HG03280 (cell line): ENCODE data around the gene ELP5.

ENCODE experiments used
- ATAC-seq: cut with Tn5 transposase; IDR thresholded peaks from one replicate; pipeline ENCODE4 v1.9.1; 2021; ENCODE audit warnings: mild to moderate bottlenecking, moderate library complexity; ENCODE audit not compliant: unreplicated experiment

Gene ELP5

GRCh38 chr17:7218758-7219157 is 33.3 kb upstream of the ELP5 start:
- no peak for ATAC-seq

DNA sequence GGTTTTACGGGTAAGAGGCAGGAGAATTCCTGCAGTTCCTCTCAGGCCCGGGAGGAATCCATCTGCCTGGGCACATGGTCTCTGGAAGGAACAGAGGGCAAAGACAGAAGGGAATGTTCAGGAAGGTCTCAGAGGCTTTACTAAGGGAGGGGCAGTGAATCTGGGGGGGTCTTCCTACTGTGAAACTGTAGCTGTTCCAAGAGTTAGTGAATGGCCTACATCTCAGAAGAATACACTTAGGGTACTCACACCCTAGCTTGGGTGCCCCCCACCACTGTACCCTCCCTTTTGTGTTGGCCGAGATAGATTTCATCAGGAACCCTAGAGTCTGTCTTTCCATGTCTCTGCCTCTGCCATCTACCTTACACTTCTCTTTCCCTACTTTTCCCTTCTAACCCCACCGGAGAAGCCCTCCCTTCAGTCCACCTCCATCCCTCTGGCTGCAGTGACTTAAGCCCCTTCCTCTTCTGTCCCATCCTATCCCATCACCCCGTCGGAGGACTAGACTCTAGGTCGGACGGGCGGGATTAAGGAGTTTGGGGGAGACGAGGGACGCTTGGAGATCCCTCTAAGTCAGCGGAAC is 32.7 kb upstream of the ELP5 start:
- ATAC-seq = no peak

DNA sequence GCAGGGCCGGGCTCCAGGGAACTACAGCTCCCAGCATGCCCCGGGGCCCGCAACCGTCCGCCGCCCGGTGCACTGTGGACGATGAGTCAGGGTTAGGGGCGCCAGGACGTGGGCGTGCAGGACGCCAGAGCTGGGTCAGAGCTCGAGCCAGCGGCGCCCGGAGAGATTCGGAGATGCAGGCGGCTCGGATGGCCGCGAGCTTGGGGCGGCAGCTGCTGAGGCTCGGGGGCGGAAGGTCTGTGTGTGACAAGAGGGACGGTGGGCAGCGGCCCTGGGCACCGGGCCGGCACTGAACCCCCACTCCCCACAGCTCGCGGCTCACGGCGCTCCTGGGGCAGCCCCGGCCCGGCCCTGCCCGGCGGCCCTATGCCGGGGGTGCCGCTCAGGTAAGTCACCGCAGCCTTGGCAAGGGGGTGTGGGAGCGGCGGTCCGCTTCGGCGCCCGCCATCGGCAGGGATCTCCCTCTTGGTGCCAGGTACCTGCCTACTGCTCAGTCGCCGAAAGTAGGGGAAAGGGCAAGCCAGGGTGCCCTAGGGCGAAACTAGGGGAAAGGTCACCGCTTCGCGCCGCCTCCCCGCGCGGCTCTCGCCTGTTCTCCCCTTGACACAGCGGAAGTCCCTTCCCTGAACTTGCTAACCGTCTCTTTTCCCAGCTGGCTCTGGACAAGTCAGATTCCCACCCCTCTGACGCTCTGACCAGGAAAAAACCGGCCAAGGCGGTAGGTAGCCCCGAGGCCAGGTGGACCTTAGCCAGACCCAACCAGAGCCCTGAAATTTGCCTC is 32.0 kb upstream of the ELP5 start, which contains the start of the genes ACADVL and DLG4:
Gene ACADVL (plus strand): TSS at position 127 of the 781 bp plus-strand sequence. CDS start 47 bp downstream, at position 174.
Gene DLG4 (minus strand): TSS at position 25 of the 781 bp plus-strand sequence.
- ATAC-seq = peak; percentile 72

GRCh38 chr17:7220593-7221277 is 31.3 kb upstream of the ELP5 start:
- ATAC-seq = no peak

DNA sequence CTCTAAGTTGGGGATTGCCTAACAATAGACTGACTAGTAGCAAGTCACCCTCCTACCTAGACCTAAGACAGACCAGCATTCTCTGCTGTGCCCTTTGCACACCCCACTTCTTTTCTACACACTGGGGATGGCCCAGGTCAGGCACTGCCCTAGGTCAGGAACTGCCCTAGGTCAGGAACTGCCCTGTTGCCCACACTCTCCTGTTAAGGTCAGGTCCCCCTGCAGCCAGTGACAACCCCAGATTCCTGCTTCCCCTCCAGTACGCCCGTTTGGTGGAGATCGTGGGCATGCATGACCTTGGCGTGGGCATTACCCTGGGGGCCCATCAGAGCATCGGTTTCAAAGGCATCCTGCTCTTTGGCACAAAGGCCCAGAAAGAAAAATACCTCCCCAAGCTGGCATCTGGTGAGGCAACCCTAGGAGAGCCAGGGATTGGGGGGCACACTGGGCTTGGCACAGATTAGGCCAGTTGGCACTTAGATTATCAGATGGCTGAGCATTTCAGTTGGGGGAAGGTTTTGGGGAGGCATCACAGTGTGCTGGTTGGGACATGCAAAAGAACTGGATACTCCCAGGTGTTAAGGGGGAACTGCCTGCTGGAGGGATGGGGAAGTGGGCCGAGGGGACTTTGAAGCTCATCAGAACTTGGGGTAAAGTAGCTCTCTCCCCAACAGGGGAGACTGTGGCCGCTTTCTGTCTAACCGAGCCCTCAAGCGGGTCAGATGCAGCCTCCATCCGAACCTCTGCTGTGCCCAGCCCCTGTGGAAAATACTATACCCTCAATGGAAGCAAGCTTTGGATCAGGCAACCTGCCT is 30.5 kb upstream of the ELP5 start:
- ATAC-seq = no peak

- ATAC-seq = no peak
Observed at GRCh38 chr17:7222093-7222971, 29.7 kb upstream of the ELP5 start.

GRCh38 chr17:7222972-7223292 is 29.1 kb upstream of the ELP5 start:
- no peak for ATAC-seq

- no peak for ATAC-seq
Observed at GRCh38 chr17:7223375-7223774, 28.6 kb upstream of the ELP5 start.

DNA sequence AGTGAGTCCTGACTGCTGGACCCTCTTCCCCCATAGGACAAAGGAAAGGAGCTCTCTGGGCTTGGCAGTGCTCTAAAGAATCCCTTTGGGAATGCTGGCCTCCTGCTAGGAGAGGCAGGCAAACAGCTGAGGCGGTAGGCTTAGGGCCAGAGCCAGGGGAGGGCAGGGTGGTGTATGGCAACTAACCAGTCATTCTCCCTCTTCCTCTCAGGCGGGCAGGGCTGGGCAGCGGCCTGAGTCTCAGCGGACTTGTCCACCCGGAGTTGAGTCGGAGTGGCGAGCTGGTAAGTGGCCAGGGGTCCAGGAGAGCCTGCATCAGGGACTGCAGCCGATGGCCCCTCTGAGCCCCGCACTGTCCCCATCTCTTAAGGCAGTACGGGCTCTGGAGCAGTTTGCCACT is 27.9 kb upstream of the ELP5 start:
- no peak for ATAC-seq

DNA sequence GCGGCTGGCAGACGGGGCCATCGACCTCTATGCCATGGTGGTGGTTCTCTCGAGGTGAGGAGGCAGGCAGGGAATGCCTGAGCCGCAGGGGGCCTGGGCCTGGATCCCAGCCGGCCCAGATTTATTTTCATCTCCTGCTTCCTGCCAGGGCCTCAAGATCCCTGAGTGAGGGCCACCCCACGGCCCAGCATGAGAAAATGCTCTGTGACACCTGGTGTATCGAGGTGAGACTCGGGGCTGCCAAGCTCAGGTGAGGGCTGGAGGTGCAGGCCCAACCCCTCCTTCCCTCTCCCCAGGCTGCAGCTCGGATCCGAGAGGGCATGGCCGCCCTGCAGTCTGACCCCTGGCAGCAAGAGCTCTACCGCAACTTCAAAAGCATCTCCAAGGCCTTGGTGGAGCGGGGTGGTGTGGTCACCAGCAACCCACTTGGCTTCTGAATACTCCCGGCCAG is 27.3 kb upstream of the ELP5 start:
- ATAC-seq = no peak

- no peak for ATAC-seq
Observed at GRCh38 chr17:7225711-7226331, 26.2 kb upstream of the ELP5 start.

DNA sequence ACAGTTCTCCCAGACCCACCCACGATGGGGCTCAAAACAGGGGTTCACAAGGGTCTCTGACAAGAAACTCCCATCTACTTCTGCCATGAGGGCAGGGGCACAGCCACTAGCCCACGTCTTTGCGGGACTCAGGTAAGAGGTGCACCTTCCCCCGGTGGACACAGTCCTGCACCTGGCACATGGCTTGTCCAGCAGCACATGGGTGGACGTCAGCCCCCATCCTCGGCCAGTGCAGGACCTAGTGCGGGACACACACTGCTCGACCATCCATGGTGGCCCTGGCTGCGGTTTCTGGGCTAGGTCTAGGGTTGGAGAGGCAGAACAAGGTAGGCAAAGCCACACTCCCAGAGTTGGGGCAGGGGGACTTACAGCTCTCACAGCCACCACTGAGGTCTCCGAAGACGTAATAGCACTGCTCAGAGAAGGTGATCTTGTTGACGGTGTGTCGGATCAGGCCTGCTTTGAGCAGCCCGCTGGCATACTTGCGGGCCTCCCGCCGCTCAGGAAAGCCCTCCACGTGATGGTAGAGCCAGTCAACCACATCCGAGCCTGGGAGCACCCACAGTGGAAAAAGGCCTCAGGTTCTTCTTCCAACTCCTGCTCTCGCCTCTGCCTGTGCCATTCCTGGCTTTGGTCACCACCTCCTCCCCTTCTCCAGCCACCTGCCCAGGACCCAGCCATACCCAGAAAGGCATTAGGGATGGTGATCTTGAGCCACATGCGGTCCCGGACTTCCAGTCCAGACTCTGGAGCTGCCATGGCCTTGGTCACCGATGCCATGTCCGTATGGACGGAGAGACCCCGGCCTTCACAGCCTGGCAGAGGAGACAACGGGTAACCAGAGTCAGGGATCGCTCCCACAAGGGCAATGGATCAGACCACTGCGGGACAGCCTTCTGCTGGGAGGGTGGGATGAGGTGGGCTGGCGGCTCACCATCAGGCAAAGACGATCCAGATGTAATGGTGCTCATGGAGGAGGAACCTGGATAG is 25.0 kb upstream of the ELP5 start:
- ATAC-seq = no peak

GRCh38 chr17:7228920-7229319 is 23.1 kb upstream of the ELP5 start:
- no peak for ATAC-seq

DNA sequence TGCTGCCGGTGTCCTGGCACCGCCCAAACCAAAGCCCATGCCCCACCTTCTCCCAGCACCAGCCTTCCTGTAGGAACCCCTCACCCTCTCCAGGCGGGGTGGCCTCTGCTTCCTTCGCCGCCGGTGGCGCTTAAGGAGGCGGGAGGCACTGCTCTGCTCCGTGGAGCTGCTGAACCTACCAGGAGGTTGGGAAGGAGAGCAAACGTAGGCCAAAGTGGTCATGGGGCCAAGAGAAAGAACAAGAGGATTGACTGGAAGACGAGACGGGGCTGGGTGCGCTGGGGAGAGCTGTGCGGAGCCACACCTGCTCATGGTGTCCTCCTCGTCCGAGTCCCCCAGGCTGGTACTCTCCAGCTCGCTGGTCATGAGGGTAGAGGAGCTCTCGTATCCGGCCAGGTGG is 22.5 kb upstream of the ELP5 start:
- ATAC-seq = no peak

- ATAC-seq = no peak
Observed at GRCh38 chr17:7232114-7232513, 19.9 kb upstream of the ELP5 start.

DNA sequence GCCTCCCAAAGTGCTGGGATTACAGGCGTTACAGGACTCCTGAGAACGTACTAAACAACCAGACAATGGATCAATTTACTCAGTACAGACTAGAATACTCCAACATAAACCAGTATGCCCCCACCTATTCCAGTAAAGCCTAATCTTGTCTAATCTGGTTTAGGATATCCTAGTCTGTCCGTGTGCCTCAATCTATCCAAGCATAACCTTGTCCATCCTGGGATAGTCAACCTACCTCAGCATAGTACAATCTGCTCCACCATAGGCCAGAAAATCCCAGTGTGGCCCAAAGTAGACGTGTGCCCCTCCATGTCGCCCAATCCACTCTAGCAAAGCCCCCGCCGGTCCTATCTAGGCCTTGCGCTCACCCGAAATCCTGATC is 18.3 kb upstream of the ELP5 start:
- no peak for ATAC-seq

GRCh38 chr17:7234083-7234951 is 17.7 kb upstream of the ELP5 start, which contains the start of gene DVL2:
TSS of gene DVL2 (minus strand) at chr17:7234517. CDS start at chr17:7234262, 255 bp downstream.
- peak; percentile 57 for ATAC-seq
